Sigmoid colon (tissue), 3 donors: ENCODE measurements around the gene CDC14A.

Source experiments
- CTCF ChIP-seq, 4 experiments: fragments of 450-650 bp in 3 of 4; fragments of 200-600 bp in 1 of 4; IDR thresholded peaks; one replicate each; pipeline ENCODE4 v1.5.1; 2016 to 2019; ENCODE audit warnings: antibody characterized with exemption in 4 of 4, mild to moderate bottlenecking in 3 of 4, moderate library complexity in 2 of 4
- POLR2A ChIP-seq, 2 donors: fragments of 450-650 bp; IDR thresholded peaks; one replicate each; pipeline ENCODE4 v1.6.1; 2016; ENCODE audit warnings: antibody characterized with exemption in 2 of 2, mild to moderate bottlenecking in 2 of 2, moderate library complexity in 2 of 2

GRCh38 chr1:100441651-100442050 is 89.3 kb downstream of the CDC14A start:
- TF ChIP-seq POLR2A (IDR thresholded peaks at IDR 0.05) (no peak), CTCF (IDR thresholded peaks at IDR 0.05) (no peak)
